ENCODE results near the gene MRC1.

- no peak for TF ChIP-seq ARNT (IDR thresholded peaks at IDR 0.05)
- TF ChIP-seq EZH2 (IDR thresholded peaks at IDR 0.05; ENCODE audit: borderline replicate concordance, low read depth, low read length): no peak
Observed at GRCh38 chr10:17795083-17795482, 14.1 kb upstream of the MRC1 start.

Data from K562 (cell line).